HUDEP-2 (cell line): ENCODE results near the gene PLK5.
"Not testable (repeated sequence)": the region's sequence is repeated elsewhere in the genome, so short reads cannot be mapped to it uniquely, and the experiment has no call there.

Experiments
- DNase-seq, 76 experiments: peaks; one replicate each; lab custom pipeline; 2025; ENCODE audit not compliant: unreplicated experiment in 76 of 76; lab: John Stamatoyannopoulos, UW

PLK5 gene

GRCh38 chr19:1507192-1507660 is 16.7 kb upstream of the PLK5 start:
- no peak for DNase-seq

GRCh38 chr19:1507763-1508506 is 15.9 kb upstream of the PLK5 start:
- DNase-seq: peak; percentile 67 to 99 (median 97)

- DNase-seq: peak in 1 of 76 experiments; percentile 63
These were observed 15.4 kb upstream of the PLK5 start for GRCh38 chr19:1508507-1508856.

GRCh38 chr19:1509602-1510441 is 14.1 kb upstream of the PLK5 start:
- no peak for DNase-seq

GRCh38 chr19:1510442-1510806 is 13.5 kb upstream of the PLK5 start:
- DNase-seq: no peak

- DNase-seq: no peak
These were observed 13.1 kb upstream of the PLK5 start for GRCh38 chr19:1510807-1511206.

GRCh38 chr19:1511318-1512317 is 12.3 kb upstream of the PLK5 start:
- DNase-seq: no peak

GRCh38 chr19:1512671-1513498 is 11.0 kb upstream of the PLK5 start, which contains the start of gene ADAMTSL5:
Gene ADAMTSL5 (minus strand): TSS chr19:1513019. CDS start chr19:1510943, 2,076 bp downstream.
- DNase-seq: peak in 66 of 76 experiments; percentile 32 to 90 (median 74)

GRCh38 chr19:1513499-1514294 is 10.2 kb upstream of the PLK5 start:
- DNase-seq: peak in 63 of 76 experiments; percentile 28 to 89 (median 67)

- DNase-seq: no peak
These were observed 9.6 kb upstream of the PLK5 start for GRCh38 chr19:1514295-1514661.

- no peak for DNase-seq
These were observed 8.7 kb upstream of the PLK5 start for GRCh38 chr19:1514986-1515721.

GRCh38 chr19:1516395-1516753 is 7.5 kb upstream of the PLK5 start:
- no peak for DNase-seq

GRCh38 chr19:1518471-1518870 is 5.4 kb upstream of the PLK5 start:
- DNase-seq: no peak

GRCh38 chr19:1519802-1520201 is 4.1 kb upstream of the PLK5 start:
- DNase-seq: not testable (repeated sequence)

GRCh38 chr19:1520203-1520780 is 3.6 kb upstream of the PLK5 start:
- no peak for DNase-seq

GRCh38 chr19:1521636-1522035 is 2.2 kb upstream of the PLK5 start:
- no peak for DNase-seq

- no peak for DNase-seq
These were observed 1.8 kb upstream of the PLK5 start for GRCh38 chr19:1522061-1522460.

- DNase-seq: no peak
These were observed 1.0 kb upstream of the PLK5 start for GRCh38 chr19:1522838-1523237.
